Urothelium cell line (cell line): ENCODE data around the gene ZNF189.

Source experiments
- DNase-seq: peaks from one replicate; pipeline ENCODE4 v3.0.0; 2011; ENCODE audit warnings: low spot score, mixed read lengths
- FAIRE-seq: peaks from 2 replicates; lab custom pipeline; 2011; peaks lifted over from hg19 to GRCh38; lab: Jason Lieb, UNC

The ZNF189 gene

GRCh38 chr9:101448680-101449070, 50.0 kb downstream of the ZNF189 start:
- DNase-seq (no peak), FAIRE-seq (no peak)

GRCh38 chr9:101449071-101449721, 50.5 kb downstream of the ZNF189 start:
- FAIRE-seq (peak; percentile 35), DNase-seq (peak; percentile 90)

GRCh38 chr9:101450931-101451330, 52.3 kb downstream of the ZNF189 start:
- no peak for FAIRE-seq
- DNase-seq = no peak

GRCh38 chr9:101451498-101451897, 52.8 kb downstream of the ZNF189 start:
- DNase-seq = no peak
- FAIRE-seq = no peak

GRCh38 chr9:101453776-101454570, 55.3 kb downstream of the ZNF189 start:
- DNase-seq (no peak), FAIRE-seq (no peak)

- no peak for FAIRE-seq
Observed at GRCh38 chr9:101455656-101456240, 57.1 kb downstream of the ZNF189 start.

GRCh38 chr9:101457003-101457402, 58.4 kb downstream of the ZNF189 start:
- DNase-seq (no peak), FAIRE-seq (no peak)

More at GRCh38 chr9:101455656-101456240, 57.1 kb downstream of the ZNF189 start:
- no peak for DNase-seq

- DNase-seq (peak; percentile 64), FAIRE-seq (no peak)
Observed at GRCh38 chr9:101458963-101459631, 60.4 kb downstream of the ZNF189 start.
